Activated CD4-positive, alpha-beta memory T cell treated with anti-CD3 and anti-CD28 coated beads, Interleukin-2, amount 10 ng/mL, durations not matched to agents 7 days and 5 days (primary cell): Measurements from ENCODE around the gene IQGAP3. TPM values are rescaled to one million over a fixed set of nuclear protein-coding genes. Genes with fewer than 3 reads are reported as not detected.
A peak's percentile ranks its signal among the peaks of the same experiment; 100 is the strongest.

ENCODE experiments used
- CTCF ChIA-PET: fragments of 350-600 bp; sonication (Branson Sonifier 250); formaldehyde crosslinking; loops from one replicate; lab custom pipeline; 2021; ENCODE audit warnings: antibody characterized with exemption, inconsistent platforms; lab: Charles Lee
- POLR2A ChIA-PET: fragments of 350-600 bp; sonication (Branson Sonifier 250); formaldehyde crosslinking; loops from one replicate; lab custom pipeline; 2021; ENCODE audit warnings: antibody characterized with exemption; lab: Charles Lee
- DNase-seq: peaks from one replicate; pipeline ENCODE4 v3.0.0-alpha.2; 2020
- H3K27ac Mint-ChIP-seq: one replicate; pipeline ENCODE4 v1.8.0; 2021; ENCODE audit warnings: mild to moderate bottlenecking, mixed read lengths
- H3K27me3 Mint-ChIP-seq: one replicate; pipeline ENCODE4 v1.8.0; 2021; ENCODE audit warnings: mixed read lengths
- H3K36me3 Mint-ChIP-seq: one replicate; pipeline ENCODE4 v1.8.0; 2021; ENCODE audit warnings: low read depth, mixed read lengths
- H3K4me1 Mint-ChIP-seq: one replicate; pipeline ENCODE4 v1.8.0; 2021; ENCODE audit warnings: mixed read lengths
- H3K4me3 Mint-ChIP-seq: one replicate; pipeline ENCODE4 v1.8.0; 2021; ENCODE audit warnings: mild to moderate bottlenecking, mixed read lengths
- H3K9me3 Mint-ChIP-seq: one replicate; pipeline ENCODE4 v1.8.0; 2021; ENCODE audit warnings: mixed read lengths
- total RNA-seq, 2 experiments: library from RNA; stranded (reverse); gene quantifications; one replicate each; pipeline ENCODE4 v1.2.3, GENCODE V29; 2021

The IQGAP3 gene
- total RNA-seq, 2 experiments from 2014 or later = 18.4 to 19.7 TPM

DNA sequence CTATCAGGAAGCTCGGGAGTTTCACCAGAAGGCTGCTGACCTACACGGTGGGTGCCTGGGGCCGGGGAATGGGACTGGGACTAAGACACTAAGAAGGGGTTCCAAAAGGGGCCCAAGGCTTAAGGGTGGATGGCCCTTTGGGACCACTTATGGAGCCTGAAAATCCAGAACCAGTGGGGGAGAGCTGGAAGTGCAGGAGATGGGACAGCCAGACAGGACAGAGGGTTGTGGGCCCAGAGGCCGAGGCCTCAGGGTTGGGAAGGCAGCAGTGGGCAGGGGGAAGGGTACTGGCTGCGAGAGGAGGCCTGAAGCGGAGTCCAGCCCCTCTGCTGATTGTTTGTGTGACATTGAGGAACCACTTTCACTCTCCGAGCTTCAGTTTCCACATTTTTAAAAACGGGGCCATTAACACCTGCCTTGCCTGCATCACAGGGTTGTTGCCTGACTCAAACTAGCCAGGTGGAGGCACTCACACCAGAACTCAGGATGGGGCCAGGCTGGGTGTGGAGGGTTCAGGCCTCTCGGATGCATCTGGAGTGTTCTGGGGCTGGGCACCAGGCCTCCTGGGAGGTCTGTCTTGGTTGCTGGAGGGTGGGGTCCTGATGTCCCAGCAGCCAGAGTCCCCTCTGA lies 10.1 kb upstream of the IQGAP3 start:
- no peak overlapping the region for H3K27ac Mint-ChIP-seq
- ChIA-PET POLR2A (interaction anchor here (0.8 to 1.5 kb wide), 3 partner anchors 9 to 81 kb away, joined by 3 to 4 read pairs (median 4); partner anchors contain the start of genes MEF2D and NAXE), CTCF (interaction anchor here (0.7 to 2.6 kb wide), 6 partner anchors 10 to 197 kb away, joined by 3 to 16 read pairs (median 4); partner anchors contain the start of gene NAXE)
- H3K9me3 Mint-ChIP-seq = no peaks in the 10 kb centered on the region
- no peak overlapping the region for H3K4me3 Mint-ChIP-seq
- no peaks in the 10 kb centered on the region for H3K36me3 Mint-ChIP-seq
- peaks cover 9% of the 10 kb centered on the region for H3K4me1 Mint-ChIP-seq
- H3K27me3 Mint-ChIP-seq = peaks cover 2% of the 10 kb centered on the region
- DNase-seq = no peak

DNA sequence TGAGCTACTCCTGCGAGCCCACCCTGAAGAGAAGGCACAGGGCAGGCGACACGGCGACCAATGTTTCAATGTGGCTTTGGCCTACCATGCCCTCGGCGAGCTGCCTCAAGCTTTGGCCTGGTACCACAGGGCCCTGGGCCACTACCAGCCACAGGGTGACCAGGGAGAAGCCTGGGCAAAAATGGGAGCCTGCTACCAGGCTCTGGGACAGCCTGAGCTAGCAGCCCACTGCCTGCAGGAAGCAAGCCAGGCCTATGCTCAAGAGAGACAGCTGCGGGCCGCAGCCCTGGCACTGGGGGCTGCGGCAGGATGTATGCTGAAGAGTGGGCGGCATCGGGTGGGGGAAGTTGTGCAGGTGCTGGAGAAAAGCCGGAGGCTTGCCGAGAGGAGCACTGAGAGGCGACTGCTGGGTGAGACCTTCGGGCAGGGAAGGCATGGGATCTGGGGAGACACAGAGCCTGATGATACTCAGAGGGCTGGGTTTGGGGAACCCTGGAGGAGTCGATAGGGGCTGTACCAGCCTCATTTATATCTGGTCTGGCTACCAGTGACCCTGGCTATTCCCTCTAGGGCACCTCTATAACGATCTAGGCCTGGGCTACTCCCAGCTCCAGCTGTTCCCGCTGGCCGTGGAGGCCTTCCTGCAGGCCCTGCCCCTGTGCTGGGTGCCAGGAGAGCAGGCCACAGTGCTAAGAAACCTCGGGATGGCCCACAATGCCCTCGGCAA lies 9.5 kb upstream of the IQGAP3 start:
- Mint-ChIP-seq H3K4me1 (peaks cover 6% of the 10 kb centered on the region), H3K9me3 (no peaks in the 10 kb centered on the region), H3K4me3 (no peak overlapping the region), H3K27ac (no peak overlapping the region), H3K36me3 (no peaks in the 10 kb centered on the region), H3K27me3 (peaks cover 2% of the 10 kb centered on the region)
- no peak for DNase-seq
- ChIA-PET POLR2A (interaction anchor here (0.8 to 1.5 kb wide), 5 partner anchors 9 to 81 kb away, joined by 3 to 4 read pairs (median 4); partner anchors contain the start of genes GPATCH4, MEF2D and NAXE), CTCF (interaction anchor here (0.7 to 2.6 kb wide), 9 partner anchors 10 to 196 kb away, joined by 3 to 16 read pairs (median 4); partner anchors contain the start of genes GPATCH4 and NAXE)

- no peak within 1 kb of the TSS for H3K4me3 Mint-ChIP-seq
- H3K27me3 Mint-ChIP-seq = peaks cover 10% of the 10 kb centered on the region
- no peak for DNase-seq
- peaks cover 2% of the 10 kb centered on the region for H3K4me1 Mint-ChIP-seq
- POLR2A ChIA-PET = no interaction called here
- H3K9me3 Mint-ChIP-seq = no peaks in the 10 kb centered on the region
- no peak within 1 kb of the TSS for H3K27ac Mint-ChIP-seq
- CTCF ChIA-PET = interaction anchor here (1.2 to 2.0 kb wide), 2 partner anchors 26 to 99 kb away, joined by 4 read pairs; no protein-coding TSS in a partner anchor
- no peaks in the 10 kb centered on the region for H3K36me3 Mint-ChIP-seq
Measured at GRCh38 chr1:156579472-156579871, 7.1 kb upstream of the IQGAP3 start, which contains the start of gene TTC24. Gene TTC24 (plus strand): TSS chr1:156579723. CDS start chr1:156581365, 1,642 bp downstream.

DNA sequence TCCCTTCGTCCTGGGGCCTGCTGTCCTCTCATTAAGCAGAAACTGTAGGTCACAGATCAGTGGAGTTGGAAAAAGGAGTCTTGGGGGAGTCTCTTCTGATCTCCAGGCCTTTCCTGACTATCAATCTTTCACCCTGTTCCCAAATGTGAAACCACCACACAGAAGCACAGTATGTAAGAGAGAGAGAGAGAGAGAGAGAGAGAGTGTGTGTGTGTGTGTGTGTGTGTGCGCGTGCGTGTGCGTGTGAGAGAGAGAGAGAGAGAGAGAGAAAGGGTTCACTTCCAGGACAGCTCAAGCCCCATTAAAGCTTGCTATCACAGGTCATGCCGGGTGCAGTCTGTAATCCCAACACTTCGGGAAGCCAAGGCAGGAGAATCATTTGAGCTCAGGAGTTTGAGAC lies 5.7 kb upstream of the IQGAP3 start:
- H3K4me3 Mint-ChIP-seq = no peak overlapping the region
- no peak overlapping the region for H3K27ac Mint-ChIP-seq
- no peaks in the 10 kb centered on the region for H3K9me3 Mint-ChIP-seq
- CTCF ChIA-PET = no interaction called here
- POLR2A ChIA-PET = interaction anchor here (0.9 kb wide), 1 partner anchor 23 kb away, joined by 3 read pairs; no protein-coding TSS in a partner anchor
- peaks cover 20% of the 10 kb centered on the region for H3K27me3 Mint-ChIP-seq
- H3K36me3 Mint-ChIP-seq = no peaks in the 10 kb centered on the region
- H3K4me1 Mint-ChIP-seq = peaks cover under 1% of the 10 kb centered on the region
- DNase-seq = no peak

- CTCF ChIA-PET = interaction anchor here (0.9 kb wide), 1 partner anchor 14 kb away, joined by 3 read pairs; the partner anchor contains the start of gene NAXE
- H3K4me1 Mint-ChIP-seq = peaks cover 6% of the 10 kb centered on the region
- no peak overlapping the region for H3K4me3 Mint-ChIP-seq
- POLR2A ChIA-PET = interaction anchor here (0.9 kb wide), 1 partner anchor 23 kb away, joined by 3 read pairs; no protein-coding TSS in a partner anchor
- no peaks in the 10 kb centered on the region for H3K9me3 Mint-ChIP-seq
- H3K27ac Mint-ChIP-seq = no peak overlapping the region
- no peaks in the 10 kb centered on the region for H3K36me3 Mint-ChIP-seq
- peaks cover 24% of the 10 kb centered on the region for H3K27me3 Mint-ChIP-seq
- no peak for DNase-seq
Measured at GRCh38 chr1:156577550-156577949, 5.2 kb upstream of the IQGAP3 start.

DNA sequence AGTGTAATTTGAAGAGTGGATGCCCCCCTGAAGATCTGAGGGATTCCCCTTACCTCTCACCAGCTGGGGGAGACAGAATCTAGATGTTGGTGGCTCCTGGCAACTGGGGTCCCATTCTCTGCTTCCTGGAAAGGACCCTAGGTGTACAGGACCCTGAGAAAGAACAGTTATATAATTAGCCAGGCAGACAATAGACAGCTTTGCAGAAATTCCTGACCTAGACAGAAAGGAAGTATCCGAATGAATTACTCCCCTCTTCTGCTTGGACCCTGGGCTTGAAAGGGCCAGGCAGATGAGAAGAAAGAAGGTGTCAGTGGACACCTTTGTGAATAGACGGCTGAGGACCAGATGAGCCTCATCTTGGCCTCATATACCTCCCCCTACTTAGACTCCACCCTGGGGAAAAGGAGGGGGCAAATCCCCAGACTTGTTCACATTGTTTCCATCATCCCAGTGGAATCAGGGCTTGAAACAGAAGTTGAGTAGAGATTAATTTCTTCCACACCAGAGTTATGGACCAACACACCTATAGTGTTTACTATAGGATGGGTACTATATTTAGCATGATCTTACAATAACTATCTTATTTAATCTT lies 1.8 kb upstream of the IQGAP3 start:
- H3K27me3 Mint-ChIP-seq = peaks cover 25% of the 10 kb centered on the region
- ChIA-PET CTCF (interaction anchor here (1.0 to 4.3 kb wide), 2 partner anchors 53 to 93 kb away, joined by 3 to 22 read pairs; no protein-coding TSS in a partner anchor), POLR2A (no interaction called here)
- H3K9me3 Mint-ChIP-seq = no peaks in the 10 kb centered on the region
- H3K36me3 Mint-ChIP-seq = peaks cover 9% of the 10 kb centered on the region
- no peak overlapping the region for H3K27ac Mint-ChIP-seq
- DNase-seq = no peak
- peaks cover 26% of the 10 kb centered on the region for H3K4me1 Mint-ChIP-seq
- H3K4me3 Mint-ChIP-seq = no peak overlapping the region

- Mint-ChIP-seq H3K4me1 (peaks cover 26% of the 10 kb centered on the region), H3K27ac (peak overlapping the region; percentile 51), H3K4me3 (peak overlapping the region; percentile 98), H3K9me3 (no peaks in the 10 kb centered on the region), H3K27me3 (peaks cover 25% of the 10 kb centered on the region), H3K36me3 (peaks cover 11% of the 10 kb centered on the region)
- ChIA-PET CTCF (interaction anchor here (1.1 to 4.3 kb wide), 3 partner anchors 8 to 187 kb away, joined by 3 to 22 read pairs (median 5); no protein-coding TSS in a partner anchor), POLR2A (interaction anchor here (1.9 to 2.8 kb wide), 2 partner anchors 72 to 115 kb away, joined by 4 to 13 read pairs; partner anchors contain the start of gene MEF2D)
- DNase-seq = no peak
Measured at GRCh38 chr1:156572663-156573018, 276 bp upstream of the IQGAP3 start.

- Mint-ChIP-seq H3K4me1 (peaks cover 26% of the 10 kb centered on the region), H3K27ac (no peak overlapping the region), H3K27me3 (peaks cover 23% of the 10 kb centered on the region), H3K36me3 (peaks cover 11% of the 10 kb centered on the region), H3K4me3 (peak overlapping the region; percentile 98), H3K9me3 (no peaks in the 10 kb centered on the region)
- no peak for DNase-seq
- ChIA-PET CTCF (interaction anchor here (0.8 to 4.3 kb wide), 6 partner anchors 15 to 186 kb away, joined by 3 to 22 read pairs (median 4); no protein-coding TSS in a partner anchor), POLR2A (interaction anchor here (0.8 to 2.8 kb wide), 11 partner anchors 9 to 114 kb away, joined by 3 to 13 read pairs (median 4); partner anchors contain the start of gene MEF2D)
Measured at GRCh38 chr1:156571261-156571852, 1.0 kb downstream of the IQGAP3 start.

DNA sequence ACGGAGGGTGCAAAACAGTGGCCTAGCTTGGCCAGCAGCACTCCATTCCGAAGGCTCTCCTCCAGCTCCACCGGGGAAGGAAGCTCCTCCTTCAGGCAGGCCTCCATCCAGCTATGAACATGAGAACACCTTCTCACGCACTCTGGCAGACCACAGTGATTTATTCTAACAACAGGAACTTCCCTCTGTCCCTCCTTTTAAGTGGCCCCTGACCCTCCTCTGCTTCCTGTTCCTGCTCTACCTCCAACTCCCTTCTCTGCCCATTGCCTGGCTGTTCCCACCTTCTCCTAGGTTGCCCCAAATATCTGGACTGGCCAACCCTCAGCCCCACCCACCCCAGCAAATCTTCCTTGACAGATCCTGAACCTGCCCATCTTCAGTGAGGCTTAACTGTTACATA lies 5.9 kb downstream of the IQGAP3 start:
- no peaks in the 10 kb centered on the region for H3K27me3 Mint-ChIP-seq
- H3K36me3 Mint-ChIP-seq = peaks cover 32% of the 10 kb centered on the region
- no peaks in the 10 kb centered on the region for H3K9me3 Mint-ChIP-seq
- POLR2A ChIA-PET = no interaction called here
- CTCF ChIA-PET = interaction anchor here (0.9 to 1.2 kb wide), 3 partner anchors 86 to 181 kb away, joined by 3 to 4 read pairs (median 3); no protein-coding TSS in a partner anchor
- H3K4me3 Mint-ChIP-seq = no peak overlapping the region
- DNase-seq = no peak
- no peak overlapping the region for H3K27ac Mint-ChIP-seq
- peaks cover 9% of the 10 kb centered on the region for H3K4me1 Mint-ChIP-seq

DNA sequence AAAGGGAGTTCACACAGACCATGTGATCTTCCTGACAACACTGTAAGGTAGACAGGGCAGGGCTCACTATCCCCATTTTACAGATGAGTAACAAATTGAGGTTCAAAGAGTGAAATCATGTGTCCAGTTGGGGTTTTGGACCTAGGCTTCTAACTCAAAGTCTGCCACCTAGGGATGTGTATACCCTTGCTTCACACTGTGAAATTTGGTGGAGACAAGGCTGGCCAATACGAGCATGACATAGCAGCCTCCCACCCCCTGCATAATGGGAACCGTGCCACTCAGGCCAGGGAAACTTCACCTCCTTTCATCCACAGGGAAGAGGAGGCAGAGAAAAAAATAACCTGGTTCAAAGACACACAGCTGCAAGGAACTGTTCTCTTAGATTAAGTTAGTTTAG lies 6.8 kb downstream of the IQGAP3 start:
- Mint-ChIP-seq H3K4me1 (peaks cover under 1% of the 10 kb centered on the region), H3K27ac (no peak overlapping the region), H3K9me3 (no peaks in the 10 kb centered on the region), H3K27me3 (no peaks in the 10 kb centered on the region), H3K36me3 (peaks cover 32% of the 10 kb centered on the region), H3K4me3 (no peak overlapping the region)
- ChIA-PET POLR2A (no interaction called here), CTCF (no interaction called here)
- DNase-seq = no peak

- DNase-seq = no peak
- ChIA-PET CTCF (no interaction called here), POLR2A (interaction anchor here (0.6 kb wide), 1 partner anchor 22 kb away, joined by 3 read pairs; no protein-coding TSS in a partner anchor)
- H3K27me3 Mint-ChIP-seq = no peaks in the 10 kb centered on the region
- no peaks in the 10 kb centered on the region for H3K4me1 Mint-ChIP-seq
- no peaks in the 10 kb centered on the region for H3K9me3 Mint-ChIP-seq
- no peak overlapping the region for H3K27ac Mint-ChIP-seq
- no peak overlapping the region for H3K4me3 Mint-ChIP-seq
- peaks cover 28% of the 10 kb centered on the region for H3K36me3 Mint-ChIP-seq
Measured at GRCh38 chr1:156560585-156561163, 11.7 kb downstream of the IQGAP3 start.
